Stimulated activated CD8-positive, alpha-beta memory T cell treated with anti-CD3 and anti-CD28 coated beads, Interleukin-15, amount 100 ng/mL, for 24 hours (primary cell): ENCODE results near the gene FGD6.
"Not testable (repeated sequence)": the region's sequence is repeated elsewhere in the genome, so short reads cannot be mapped to it uniquely, and the experiment has no call there.

ENCODE experiments used
- DNase-seq: peaks from one replicate; pipeline ENCODE4 v3.0.0-alpha.2; 2020; ENCODE audit warnings: low read depth

Gene FGD6

DNA sequence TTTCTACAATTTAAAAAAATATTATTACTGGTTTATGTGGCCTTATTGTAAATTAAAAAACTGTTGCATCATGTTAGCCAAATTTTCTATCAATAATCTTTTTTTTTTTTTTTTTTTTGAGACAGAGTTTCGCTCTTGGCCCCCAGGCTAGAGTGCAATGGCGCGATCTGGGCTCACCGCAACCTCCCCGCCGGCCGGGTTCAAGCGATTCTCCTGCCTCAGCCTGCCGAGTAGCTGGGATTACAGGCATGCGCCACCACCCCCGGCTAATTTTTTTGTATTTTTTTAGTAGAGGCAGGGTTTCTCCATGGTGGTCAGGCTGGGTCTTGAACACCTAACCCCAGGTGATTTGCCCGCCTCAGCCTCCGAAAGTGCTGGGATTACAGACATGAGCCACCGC lies 16.9 kb upstream of the FGD6 start:
- not testable (repeated sequence) for DNase-seq

DNA sequence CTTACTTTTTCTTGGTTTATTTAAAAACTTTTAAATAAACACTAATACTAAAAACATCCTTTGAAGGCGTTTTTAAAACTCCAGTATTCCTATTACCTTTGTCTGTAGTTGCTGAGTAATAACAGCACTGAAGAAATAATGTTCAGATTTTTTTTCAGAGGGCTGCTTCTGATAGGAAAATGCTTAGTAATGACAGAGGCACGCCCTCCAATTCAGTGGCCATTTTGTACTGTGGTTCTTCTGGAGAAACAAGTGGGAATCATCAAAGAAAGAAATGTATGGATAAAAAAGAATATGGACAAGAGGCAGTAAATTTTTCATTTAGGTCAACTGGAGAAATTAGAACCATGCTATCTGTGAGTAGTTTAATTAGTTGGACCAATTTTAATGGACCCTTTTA lies 13.9 kb upstream of the FGD6 start:
- DNase-seq = no peak

DNA sequence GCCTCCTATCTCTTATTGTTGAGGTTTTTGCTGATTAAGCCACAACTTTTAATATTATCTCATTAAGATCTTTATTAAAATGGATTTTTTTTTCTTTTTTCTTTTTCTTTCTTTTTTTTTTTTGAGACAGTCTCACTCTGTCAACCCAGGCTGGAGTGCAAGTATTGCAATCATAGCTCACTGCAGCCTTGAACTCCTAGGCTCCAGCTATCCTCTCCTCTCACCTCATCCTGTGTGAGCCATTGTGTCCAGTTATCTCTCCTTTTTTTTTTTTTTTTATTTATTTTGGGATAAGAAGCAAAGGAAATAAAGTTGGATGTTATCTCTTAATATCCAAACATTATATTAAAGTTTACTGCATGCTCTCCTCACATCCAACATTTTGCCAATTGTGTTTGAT lies 13.0 kb upstream of the FGD6 start:
- no peak for DNase-seq

DNA sequence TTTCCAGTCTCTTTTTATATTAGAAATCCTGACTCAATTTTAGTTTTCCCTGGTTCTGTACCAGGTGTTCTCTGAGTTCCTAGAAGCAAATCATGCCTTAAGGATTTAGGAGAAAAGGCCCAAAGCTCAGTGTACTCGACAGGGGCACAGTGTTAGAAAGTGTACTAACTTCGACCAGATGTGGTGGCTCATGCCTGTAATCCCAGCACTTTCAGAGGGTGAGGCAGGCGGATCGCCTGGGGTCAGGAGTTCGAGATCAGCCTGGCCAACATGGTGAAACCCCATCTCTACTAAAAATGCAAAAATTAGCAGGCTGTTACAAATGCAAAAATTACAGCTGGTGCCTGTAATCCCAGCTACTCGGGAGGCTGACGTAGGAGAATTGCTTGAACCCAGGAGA lies 12.4 kb upstream of the FGD6 start:
- no peak for DNase-seq

DNA sequence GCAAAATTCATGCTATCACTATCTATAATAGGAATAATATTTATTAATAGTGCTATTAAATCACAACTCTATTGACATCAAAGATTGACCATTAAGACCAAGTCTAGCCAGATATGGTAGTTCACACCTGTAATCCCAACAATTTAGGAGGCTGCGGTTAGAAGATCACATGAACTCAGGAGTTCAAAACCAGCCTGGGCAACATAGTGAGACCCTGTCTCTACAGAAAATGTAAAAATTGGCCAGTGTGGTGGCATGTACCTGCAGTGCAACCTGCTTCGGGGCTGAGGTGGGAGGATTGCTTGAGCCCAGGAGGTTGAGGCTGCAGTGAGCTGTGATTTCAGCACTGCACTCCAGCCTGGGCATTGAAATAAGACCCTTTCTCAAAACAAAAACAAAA lies 11.3 kb upstream of the FGD6 start:
- DNase-seq = no peak

DNA sequence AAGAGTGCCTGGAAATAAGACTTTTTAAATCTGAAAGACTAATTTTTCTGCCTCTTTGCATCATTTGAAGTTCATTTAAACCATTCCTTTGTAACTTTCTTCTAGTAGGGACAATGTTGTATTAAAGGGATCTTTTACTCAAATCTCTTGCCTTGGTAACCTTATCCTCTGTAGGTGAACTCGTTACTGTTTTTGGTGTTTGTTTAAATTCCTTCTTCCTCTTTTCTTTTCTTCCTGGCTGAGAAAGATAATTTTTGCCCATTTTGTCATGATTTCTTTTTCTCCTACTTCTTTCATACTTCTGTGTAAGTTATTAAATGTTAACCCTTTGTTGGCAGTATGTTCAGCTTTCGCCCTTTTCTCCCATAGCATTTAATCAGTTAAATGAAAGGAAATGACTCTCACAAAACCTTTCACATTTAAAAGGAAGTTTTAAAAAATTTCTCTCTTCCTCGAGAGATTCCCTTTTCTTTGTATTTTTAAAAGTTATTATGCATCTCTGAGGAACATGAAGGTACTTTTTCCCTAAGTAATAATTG lies 10.6 kb upstream of the FGD6 start:
- no peak for DNase-seq

DNA sequence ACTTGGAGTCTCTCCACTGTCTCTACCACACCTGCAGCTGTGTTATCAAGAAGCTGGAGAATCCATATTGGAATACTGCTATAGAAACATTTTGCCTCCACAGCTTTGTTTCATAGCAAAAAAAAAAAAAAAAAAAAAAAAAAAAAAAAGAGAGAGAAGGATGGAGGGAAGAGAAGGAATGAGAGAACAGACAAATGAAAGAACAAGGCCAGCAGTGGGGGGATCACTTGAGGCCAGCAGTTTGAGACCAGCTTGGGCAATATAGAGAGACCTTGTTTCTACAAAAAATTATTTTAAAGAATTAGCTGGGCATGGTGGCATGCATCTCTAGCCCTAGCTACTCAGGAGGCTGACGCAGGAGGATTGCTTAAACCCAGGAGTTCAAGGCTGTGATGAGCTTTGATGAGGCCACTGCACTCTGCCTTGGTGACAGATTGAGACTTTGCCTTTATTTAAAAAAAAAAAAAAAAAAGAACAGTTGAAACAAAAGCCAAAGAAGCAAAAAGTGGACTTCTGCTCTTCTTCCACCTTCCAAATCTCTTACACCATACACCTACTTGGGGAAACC lies 8.5 kb upstream of the FGD6 start:
- DNase-seq = no peak

DNA sequence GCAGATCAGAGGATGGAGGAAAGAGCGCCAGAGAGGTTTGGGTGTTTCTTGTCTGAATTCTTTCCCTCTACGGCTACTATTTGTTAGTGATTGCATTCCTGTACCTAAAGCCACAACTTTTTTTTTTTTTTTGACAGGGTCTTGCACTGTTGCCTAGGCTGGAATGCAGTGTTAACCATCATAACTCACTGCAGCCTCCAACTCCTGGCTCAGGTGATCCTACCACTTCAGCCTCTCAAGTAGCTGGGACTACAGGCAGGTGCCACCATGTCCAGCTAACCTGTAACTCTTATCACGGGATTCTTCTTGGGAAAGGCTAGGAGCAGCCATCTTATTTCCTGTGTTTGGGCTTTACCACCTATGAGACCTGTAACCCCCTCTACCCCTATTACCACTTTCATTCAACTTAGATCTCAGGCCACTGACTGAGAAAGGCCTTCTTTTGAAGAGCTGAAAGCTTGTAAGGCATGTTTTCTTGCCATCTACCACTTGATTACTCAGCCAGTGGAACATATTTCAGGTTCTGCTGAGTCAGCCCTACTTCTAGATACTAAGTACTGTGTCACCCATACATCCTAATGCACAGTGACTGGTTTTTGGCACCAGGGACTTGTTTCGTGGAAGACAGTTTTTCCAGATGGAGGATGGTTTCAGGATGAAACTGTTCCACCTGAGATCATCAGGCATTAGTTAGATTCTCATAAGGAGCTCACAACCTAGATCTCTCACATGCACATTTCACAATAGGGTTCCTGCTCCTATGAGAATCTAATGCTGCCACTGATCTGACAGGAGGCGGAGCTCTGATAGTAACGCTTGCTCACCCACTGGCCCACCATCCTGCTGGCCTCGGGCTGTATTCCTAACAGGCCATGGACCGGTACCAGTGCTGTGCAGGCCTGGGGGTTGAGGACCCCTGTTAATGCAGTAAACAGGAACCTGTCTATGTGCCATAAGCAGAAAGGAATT lies 7.2 kb upstream of the FGD6 start:
- DNase-seq = no peak

DNA sequence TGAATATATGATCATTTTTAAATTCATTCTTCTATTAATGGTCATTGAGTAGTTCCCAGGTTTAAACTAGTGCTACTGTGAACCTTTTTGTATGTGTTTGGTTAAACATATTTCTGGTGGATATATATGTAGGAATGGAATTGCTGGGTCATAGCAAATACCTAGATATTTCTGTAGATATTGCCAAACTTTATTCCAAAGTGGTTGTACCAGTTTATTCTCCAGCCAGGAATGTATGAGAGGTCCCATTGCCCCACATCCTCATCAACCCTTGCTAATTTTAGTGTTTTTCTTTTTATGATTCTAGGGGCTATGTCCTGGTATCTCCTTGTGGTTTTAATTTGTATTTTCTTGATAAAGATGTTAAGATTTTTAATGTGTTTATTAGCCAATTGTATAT lies 3.5 kb upstream of the FGD6 start:
- DNase-seq = no peak

DNA sequence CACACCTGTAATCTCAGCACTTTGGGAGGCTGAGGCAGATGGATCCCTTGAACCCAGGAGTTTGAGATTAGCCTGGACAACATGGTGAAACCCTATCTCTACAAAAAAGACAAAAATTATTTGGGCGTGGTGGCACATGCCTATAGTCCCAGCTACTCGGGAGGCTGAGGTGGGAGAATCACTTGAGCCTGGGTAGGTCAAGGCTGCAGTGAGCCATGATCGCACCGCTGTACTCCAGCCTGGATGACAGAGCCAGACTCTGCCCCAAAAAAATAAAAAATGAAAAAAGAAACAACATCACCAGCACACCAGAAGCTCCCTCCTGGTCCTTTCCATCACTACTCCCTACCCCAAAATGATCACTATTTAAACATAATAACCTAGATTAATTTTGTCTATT lies 2.9 kb upstream of the FGD6 start:
- DNase-seq = no peak

DNA sequence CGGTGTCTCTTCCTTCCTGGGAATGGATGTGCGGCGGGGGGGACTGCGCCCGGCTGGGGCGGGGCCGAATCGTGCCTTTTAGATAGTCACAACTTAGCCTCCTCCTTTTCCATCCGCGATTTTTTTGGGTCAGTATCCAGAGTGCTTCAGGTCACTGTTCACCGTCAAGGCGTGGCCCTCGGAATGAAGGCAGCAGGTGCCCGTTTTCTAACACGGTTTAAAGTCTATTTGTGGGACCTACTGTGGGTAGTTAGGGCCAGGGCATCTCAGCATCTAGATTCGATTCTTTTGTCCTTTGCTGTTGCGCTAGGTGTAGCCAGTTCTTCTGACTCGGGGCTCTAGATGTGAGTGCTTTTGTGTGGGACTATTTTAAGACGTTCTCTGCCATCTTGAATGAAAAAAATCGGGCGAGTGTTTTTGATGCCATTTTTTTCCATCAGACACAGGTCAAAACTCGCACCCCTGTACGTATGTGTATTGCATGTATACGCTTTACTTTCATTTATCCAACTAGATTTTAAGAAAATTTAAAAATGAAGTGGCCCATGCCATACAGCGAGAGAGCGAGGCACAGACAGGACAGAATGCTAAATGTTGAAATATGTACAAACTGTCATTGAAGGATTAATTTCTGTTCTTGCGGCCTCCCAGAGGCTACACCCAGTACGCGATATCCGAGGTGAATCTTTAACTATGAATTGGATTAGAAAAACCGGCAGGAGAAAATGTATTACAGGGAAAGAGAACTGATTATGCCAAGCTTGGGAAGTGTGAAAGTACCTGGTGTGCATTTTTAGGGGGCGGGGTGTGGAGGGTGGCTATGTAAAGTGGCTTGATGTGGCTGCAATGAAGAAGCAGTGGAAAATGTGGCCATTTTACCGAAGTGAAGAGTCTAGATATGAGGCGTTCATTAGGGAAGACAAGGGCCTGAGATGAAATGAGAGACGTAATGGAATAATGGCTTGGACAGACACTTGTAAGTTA lies 1.2 kb upstream of the FGD6 start:
- DNase-seq = no peak

DNA sequence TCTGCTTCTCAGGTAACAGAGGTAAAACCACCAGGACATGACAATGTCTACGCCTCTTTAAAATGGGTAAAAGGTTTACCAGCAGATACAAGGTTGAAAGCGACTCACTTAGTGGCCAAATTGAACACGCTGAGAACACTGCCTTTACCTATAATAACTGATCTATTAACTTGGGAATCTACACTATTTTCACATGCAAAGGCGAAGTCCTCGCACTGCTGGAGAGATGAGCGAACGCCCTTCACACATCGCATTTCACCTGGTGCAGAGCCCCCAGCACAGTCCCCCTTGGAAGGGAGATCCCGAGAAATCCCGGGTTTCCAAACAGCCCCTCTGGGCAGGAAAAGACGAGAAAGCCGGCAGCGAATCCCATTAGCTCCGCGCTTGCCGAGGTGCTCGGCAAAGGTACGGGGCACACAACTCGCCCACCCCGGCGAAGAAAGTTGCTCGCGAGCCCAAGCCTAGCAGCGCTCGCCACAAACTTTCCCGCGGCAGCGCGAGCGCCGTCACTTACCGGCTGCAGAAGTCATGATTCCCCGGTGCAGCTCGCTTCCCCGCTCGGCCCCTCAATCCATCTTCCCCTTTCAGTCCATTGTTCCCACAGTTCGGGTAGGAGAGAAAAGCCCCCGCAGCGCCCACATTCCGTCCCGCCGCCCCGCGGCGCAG lies 423 bp downstream of the FGD6 start:
- no peak for DNase-seq

DNA sequence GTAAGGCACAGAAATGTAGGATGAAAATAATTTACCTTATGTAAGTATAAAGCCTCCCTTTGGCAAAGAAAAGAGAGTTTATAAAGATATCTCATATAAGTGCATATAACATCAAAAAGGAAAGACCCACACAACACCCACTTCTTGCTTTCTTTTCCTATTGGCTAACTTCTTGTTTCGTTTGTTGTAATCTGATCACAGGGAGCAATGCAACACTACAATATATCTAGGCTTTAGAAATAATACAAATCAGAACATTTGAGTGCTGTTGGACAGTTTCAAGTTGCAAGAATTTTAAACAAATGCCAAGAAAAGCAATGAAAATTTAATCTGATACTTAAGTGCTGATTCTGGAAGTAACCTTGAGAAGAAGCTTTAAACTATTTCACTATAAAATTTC lies 1.3 kb downstream of the FGD6 start:
- no peak for DNase-seq

DNA sequence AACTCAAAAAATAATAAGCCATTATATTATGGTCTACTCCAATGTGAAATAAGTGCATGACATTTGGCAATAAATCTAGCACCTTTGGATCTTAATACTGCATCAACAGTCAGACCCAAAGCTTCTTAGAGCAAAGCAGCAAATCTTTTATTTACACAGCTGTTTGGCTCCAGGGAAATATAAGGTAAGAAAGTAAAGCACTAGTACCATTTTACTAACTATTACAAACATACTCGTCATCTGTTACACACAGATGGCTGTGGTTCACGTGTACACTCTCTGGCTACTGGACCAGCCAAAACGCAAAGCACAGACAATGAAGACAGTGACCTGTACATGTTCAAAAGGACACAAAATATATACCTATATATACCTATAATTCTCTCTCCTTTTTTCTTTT lies 2.8 kb downstream of the FGD6 start:
- no peak for DNase-seq

DNA sequence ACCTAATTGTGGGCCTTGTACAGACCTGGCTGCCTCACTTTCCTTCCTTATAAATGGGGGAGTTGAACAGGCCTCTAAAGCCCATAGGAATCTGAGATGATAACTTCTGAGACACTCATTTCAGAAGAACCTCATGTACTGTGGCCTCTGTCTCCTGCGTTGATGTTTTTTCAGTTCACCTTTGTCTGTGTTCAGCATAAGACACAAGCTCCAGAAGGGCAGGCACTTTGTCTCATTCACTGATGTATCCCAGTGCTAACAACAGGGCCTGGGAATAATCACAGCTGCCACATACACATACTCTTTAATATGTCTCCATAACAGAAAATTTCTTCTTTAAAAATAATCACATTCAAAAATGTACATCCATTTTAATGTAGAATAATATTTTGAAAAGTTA lies 3.3 kb downstream of the FGD6 start:
- DNase-seq = no peak

DNA sequence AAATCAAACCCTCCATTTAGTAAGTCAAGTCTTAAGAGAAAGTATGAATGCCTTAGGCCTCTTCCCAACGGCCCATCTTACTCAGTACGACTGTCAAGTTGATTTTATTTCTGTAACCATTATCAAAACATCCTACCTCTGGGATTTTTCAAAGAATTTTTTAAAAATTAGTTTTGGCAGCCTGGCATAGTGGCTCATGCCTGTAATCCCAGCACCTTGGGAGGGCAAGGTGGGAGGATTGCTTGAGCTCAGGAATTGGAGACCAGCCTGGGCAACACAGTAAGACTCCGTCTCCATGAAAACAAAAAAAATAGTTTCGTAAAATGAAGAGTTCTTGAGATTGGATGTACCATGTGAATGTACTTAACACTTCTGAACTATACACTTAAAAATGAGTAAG lies 4.1 kb downstream of the FGD6 start:
- no peak for DNase-seq

DNA sequence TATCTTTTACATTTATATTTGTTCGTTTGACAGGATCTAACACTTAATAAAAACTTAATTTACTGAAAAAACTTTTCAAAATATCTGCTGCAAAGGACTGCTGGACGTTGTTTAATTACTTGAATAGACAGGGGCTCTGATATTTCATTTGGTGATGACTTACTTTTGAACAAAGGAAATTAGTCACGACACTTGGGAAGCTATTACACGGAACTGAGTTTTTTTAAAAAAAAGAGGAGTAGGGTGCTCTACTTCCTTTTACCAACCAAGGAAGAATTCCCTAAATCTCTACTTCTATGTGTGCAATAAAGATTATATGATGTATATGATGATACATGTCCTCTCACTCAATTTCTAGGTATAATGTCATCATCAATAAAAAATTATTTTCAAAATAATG lies 4.7 kb downstream of the FGD6 start:
- DNase-seq = no peak

DNA sequence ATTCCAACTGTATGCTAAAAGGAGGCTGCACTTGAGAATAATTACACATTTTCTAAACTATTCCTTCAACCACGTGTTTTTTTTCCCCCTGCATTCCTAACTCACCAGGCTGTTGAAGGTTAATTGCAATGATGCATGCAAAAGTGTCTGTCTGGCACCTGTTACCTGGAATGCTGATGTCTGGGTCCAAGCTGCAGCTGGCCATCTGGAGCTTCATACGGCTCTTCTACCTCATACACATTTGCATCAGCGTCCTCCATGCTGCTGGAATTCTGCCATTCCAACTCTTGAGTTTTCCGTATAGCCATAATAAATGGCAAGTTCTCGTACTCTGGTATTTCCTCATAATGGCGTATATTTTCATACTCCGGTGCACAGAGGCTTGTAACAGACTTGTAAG lies 8.6 kb downstream of the FGD6 start:
- no peak for DNase-seq

DNA sequence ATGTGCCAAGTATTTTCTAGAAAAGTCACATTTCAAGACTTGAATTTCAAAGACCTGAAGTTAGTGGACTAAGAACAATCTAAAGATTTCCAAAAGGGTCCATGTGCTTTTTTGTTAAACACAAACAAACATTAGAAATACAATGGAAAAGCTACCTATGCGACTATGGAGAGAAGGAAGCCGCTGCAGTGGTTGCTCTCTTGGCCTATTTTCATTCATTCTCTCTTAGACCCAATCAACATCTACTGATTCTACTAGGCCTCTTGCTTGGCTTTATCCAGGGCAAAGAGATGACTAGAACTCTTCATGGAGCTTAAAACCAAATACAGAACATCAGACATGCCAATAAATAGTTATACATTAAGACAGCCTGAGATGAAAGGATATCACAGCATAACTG lies 9.9 kb downstream of the FGD6 start:
- DNase-seq = no peak

DNA sequence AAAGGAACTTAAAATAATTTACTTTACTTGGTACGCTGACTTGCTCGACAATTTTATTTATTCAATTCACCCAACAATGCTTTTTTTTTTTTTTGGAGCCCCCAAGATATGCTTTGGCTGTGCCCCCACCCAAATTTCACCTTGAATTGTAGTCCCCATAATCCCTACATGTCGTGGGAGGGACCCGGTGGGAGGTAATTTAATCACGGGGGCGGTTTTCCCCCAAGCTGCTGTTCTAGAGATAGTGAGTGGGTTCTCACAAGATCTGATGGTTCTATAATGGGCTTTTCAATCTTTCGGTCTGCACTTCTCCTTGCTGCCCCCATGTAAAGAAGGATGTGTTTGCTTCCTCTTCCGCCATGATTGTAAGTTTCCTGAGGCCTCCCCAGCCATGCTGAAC lies 10.4 kb downstream of the FGD6 start:
- no peak for DNase-seq

DNA sequence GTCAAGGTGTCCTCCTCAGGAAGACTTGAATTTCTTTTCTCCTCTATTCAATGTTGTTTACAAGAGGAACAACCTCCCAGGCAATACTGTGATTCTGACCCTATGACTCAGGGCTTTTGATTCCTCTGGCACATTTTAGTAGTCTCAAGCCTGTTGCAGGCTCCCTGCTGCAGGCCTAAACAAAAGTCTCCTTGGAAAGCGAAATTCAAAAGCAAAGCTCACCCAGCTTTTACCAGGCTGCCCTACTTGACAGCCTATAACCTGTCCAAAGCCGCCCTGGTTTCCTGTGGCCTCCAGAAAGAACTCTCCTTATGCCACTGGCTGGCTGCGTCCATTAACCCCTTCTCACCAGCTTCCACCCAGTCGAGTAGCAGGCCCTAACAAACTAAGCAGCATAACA lies 11.6 kb downstream of the FGD6 start:
- DNase-seq = no peak
